ENCODE measurements around the gene SIAH1.
A peak's percentile ranks its signal among the peaks of the same experiment; 100 is the strongest.
"Not testable (repeated sequence)": the region's sequence is repeated elsewhere in the genome, so short reads cannot be mapped to it uniquely, and the experiment has no call there.

Gene SIAH1

GRCh38 chr16:48392407-48392806 lies 7.2 kb upstream of the SIAH1 start:
- DNase-seq, result no peak

- no peak for DNase-seq
Measured at GRCh38 chr16:48386559-48387312, 1.5 kb upstream of the SIAH1 start.

GRCh38 chr16:48384520-48385252 lies 527 bp downstream of the SIAH1 start:
- DNase-seq, result no peak

- no peak for DNase-seq
Measured at GRCh38 chr16:48383877-48384519, 1.2 kb downstream of the SIAH1 start.

GRCh38 chr16:48383009-48383876 lies 2.0 kb downstream of the SIAH1 start:
- no peak for DNase-seq

GRCh38 chr16:48382131-48382530 lies 3.1 kb downstream of the SIAH1 start:
- no peak for DNase-seq

GRCh38 chr16:48381201-48381600 lies 4.0 kb downstream of the SIAH1 start:
- DNase-seq, result no peak

GRCh38 chr16:48378836-48379235 lies 6.4 kb downstream of the SIAH1 start:
- no peak for DNase-seq

- DNase-seq, result no peak
Measured at GRCh38 chr16:48378276-48378675, 6.9 kb downstream of the SIAH1 start.

- DNase-seq, result not testable (repeated sequence)
Measured at GRCh38 chr16:48377301-48377700, 7.9 kb downstream of the SIAH1 start.

GRCh38 chr16:48374255-48374654 lies 11.0 kb downstream of the SIAH1 start:
- DNase-seq, result no peak

- no peak for DNase-seq
Measured at GRCh38 chr16:48373258-48374029, 11.8 kb downstream of the SIAH1 start.

- no peak for DNase-seq
Measured at GRCh38 chr16:48372744-48373143, 12.5 kb downstream of the SIAH1 start.

- no peak for DNase-seq
Measured at GRCh38 chr16:48371393-48371780, 13.8 kb downstream of the SIAH1 start.

- peak; percentile 4 for DNase-seq
Measured at GRCh38 chr16:48370668-48371392, 14.4 kb downstream of the SIAH1 start.

- DNase-seq, result no peak
Measured at GRCh38 chr16:48370229-48370628, 15.0 kb downstream of the SIAH1 start.

GRCh38 chr16:48369765-48370164 lies 15.4 kb downstream of the SIAH1 start:
- DNase-seq, result no peak

- no peak for DNase-seq
Measured at GRCh38 chr16:48367441-48368049, 17.7 kb downstream of the SIAH1 start.

GRCh38 chr16:48366165-48367093 lies 18.8 kb downstream of the SIAH1 start:
- DNase-seq, result peak; percentile 30

All from DMS79 treated with DMSO at 0.1 percent for 48 hours (cell line).